ENCODE measurements around the gene NDUFB6. TPM values are rescaled to one million over a fixed set of nuclear protein-coding genes. Genes with fewer than 3 reads are reported as not detected.
A peak's percentile ranks its signal among the peaks of the same experiment; 100 is the strongest.

The NDUFB6 gene
- total RNA-seq, 4 donors from 2014 or later: 59.2 to 97.0 (median 82.6) TPM

GRCh38 chr9:32545884-32546283 lies 27.1 kb downstream of the NDUFB6 start:
- H3K4me1 ChIP-seq: peaks cover 11 to 13% of the 10 kb centered on the region in 2 donors
- no peaks in the 10 kb centered on the region for H3K9me3 ChIP-seq
- intact Hi-C loops (cut with DNase I; ENCODE audit: low total_unique reads): no loop called here
- H3K27ac ChIP-seq: no peak overlapping the region
- no peak for DNase-seq
- peaks cover 0 to 16% of the 10 kb centered on the region in 2 donors for H3K36me3 ChIP-seq
- in situ Hi-C loops (cut with MboI; ENCODE audit: low sequenced_read_pairs in 4 of 4): no loop called here
- H3K27me3 ChIP-seq: no peaks in the 10 kb centered on the region
- TF ChIP-seq CTCF (IDR thresholded peaks at IDR 0.05 in 4 of 5, conservative IDR thresholded peaks at IDR 0.05 in 1 of 5): no peak
- TF ChIP-seq POLR2A (IDR thresholded peaks at IDR 0.05): no peak
- H3K4me3 ChIP-seq: no peak overlapping the region
- no peak for ATAC-seq

GRCh38 chr9:32543047-32543446 lies 29.9 kb downstream of the NDUFB6 start:
- H3K36me3 ChIP-seq: peaks cover 0 to 16% of the 10 kb centered on the region in 2 donors

GRCh38 chr9:32533816-32534215 lies 39.1 kb downstream of the NDUFB6 start:
- in situ Hi-C loops (cut with MboI; ENCODE audit: low sequenced_read_pairs in 4 of 4) (no loop called here), intact Hi-C loops (cut with DNase I; ENCODE audit: low total_unique reads) (no loop called here)
- Histone ChIP-seq H3K4me3 (no peak overlapping the region), H3K27me3 (no peaks in the 10 kb centered on the region), H3K36me3 (no peaks in the 10 kb centered on the region), H3K27ac (no peak overlapping the region), H3K9me3 (no peaks in the 10 kb centered on the region), H3K4me1 (no peaks in the 10 kb centered on the region)
- ATAC-seq (no peak), DNase-seq (no peak)
- no peak for TF ChIP-seq POLR2A (IDR thresholded peaks at IDR 0.05)
- no peak for TF ChIP-seq CTCF (IDR thresholded peaks at IDR 0.05 in 4 of 5, conservative IDR thresholded peaks at IDR 0.05 in 1 of 5)

More at GRCh38 chr9:32543047-32543446, 29.9 kb downstream of the NDUFB6 start:
- intact Hi-C loops (cut with DNase I; ENCODE audit: low total_unique reads) (no loop called here), in situ Hi-C loops (cut with MboI; ENCODE audit: low sequenced_read_pairs in 4 of 4) (no loop called here)
- TF ChIP-seq CTCF (IDR thresholded peaks at IDR 0.05 in 4 of 5, conservative IDR thresholded peaks at IDR 0.05 in 1 of 5): no peak
- no peak for TF ChIP-seq POLR2A (IDR thresholded peaks at IDR 0.05)
- H3K9me3 ChIP-seq: no peaks in the 10 kb centered on the region
- no peak for ATAC-seq
- no peak overlapping the region for H3K27ac ChIP-seq
- no peak for DNase-seq
- no peaks in the 10 kb centered on the region for H3K27me3 ChIP-seq
- no peak overlapping the region for H3K4me3 ChIP-seq
- H3K4me1 ChIP-seq: no peaks in the 10 kb centered on the region

- DNase-seq (no peak), ATAC-seq (no peak)
- Histone ChIP-seq H3K4me3 (no peak overlapping the region), H3K9me3 (no peaks in the 10 kb centered on the region), H3K27me3 (no peaks in the 10 kb centered on the region), H3K36me3 (no peaks in the 10 kb centered on the region), H3K27ac (no peak overlapping the region), H3K4me1 (no peaks in the 10 kb centered on the region)
- intact Hi-C loops (cut with DNase I; ENCODE audit: low total_unique reads): no loop called here
- TF ChIP-seq POLR2A (IDR thresholded peaks at IDR 0.05) (no peak), CTCF (IDR thresholded peaks at IDR 0.05 in 4 of 5, conservative IDR thresholded peaks at IDR 0.05 in 1 of 5) (no peak)
- in situ Hi-C loops (cut with MboI; ENCODE audit: low sequenced_read_pairs in 4 of 4): no loop called here
These were observed 39.6 kb downstream of the NDUFB6 start for GRCh38 chr9:32533336-32533735.

- ATAC-seq (no peak), DNase-seq (no peak)
- H3K27me3 ChIP-seq: no peaks in the 10 kb centered on the region
- no peaks in the 10 kb centered on the region for H3K36me3 ChIP-seq
- H3K27ac ChIP-seq: peak overlapping the region; percentile 79 to 84 (median 82)
- in situ Hi-C loops (cut with MboI; ENCODE audit: low sequenced_read_pairs in 4 of 4) (no loop called here), intact Hi-C loops (cut with DNase I; ENCODE audit: low total_unique reads) (loop anchor here (1.0 to 2.0 kb wide), 3 partner anchors 25 to 148 kb away; partner anchors contain the start of gene NDUFB6)
- TF ChIP-seq POLR2A (IDR thresholded peaks at IDR 0.05) (no peak), CTCF (IDR thresholded peaks at IDR 0.05 in 4 of 5, conservative IDR thresholded peaks at IDR 0.05 in 1 of 5) (no peak)
- H3K4me1 ChIP-seq: peaks cover 31% of the 10 kb centered on the region in 2 donors
- H3K4me3 ChIP-seq: peak overlapping the region; percentile 70 to 79 (median 74)
- no peaks in the 10 kb centered on the region for H3K9me3 ChIP-seq
These were observed 46.3 kb downstream of the NDUFB6 start for GRCh38 chr9:32526707-32527048.

Data from gastrocnemius medialis (tissue), 4 donors.